ENCODE results near the gene CDH13.

GRCh38 chr16:83305092-83305491 is 678.3 kb downstream of the CDH13 start:
- TF ChIP-seq, protein P1, sequence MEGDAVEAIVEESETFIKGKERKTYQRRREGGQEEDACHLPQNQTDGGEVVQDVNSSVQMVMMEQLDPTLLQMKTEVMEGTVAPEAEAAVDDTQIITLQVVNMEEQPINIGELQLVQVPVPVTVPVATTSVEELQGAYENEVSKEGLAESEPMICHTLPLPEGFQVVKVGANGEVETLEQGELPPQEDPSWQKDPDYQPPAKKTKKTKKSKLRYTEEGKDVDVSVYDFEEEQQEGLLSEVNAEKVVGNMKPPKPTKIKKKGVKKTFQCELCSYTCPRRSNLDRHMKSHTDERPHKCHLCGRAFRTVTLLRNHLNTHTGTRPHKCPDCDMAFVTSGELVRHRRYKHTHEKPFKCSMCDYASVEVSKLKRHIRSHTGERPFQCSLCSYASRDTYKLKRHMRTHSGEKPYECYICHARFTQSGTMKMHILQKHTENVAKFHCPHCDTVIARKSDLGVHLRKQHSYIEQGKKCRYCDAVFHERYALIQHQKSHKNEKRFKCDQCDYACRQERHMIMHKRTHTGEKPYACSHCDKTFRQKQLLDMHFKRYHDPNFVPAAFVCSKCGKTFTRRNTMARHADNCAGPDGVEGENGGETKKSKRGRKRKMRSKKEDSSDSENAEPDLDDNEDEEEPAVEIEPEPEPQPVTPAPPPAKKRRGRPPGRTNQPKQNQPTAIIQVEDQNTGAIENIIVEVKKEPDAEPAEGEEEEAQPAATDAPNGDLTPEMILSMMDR (IDR thresholded peaks at IDR 0.05; ENCODE audit: control extremely low read depth in 1 of 3, insufficient read depth in 1 of 3, low read depth in 1 of 3, low read length in 3 of 3): no peak
- no peak for TF ChIP-seq POLR2AphosphoS5 (IDR thresholded peaks at IDR 0.05; ENCODE audit: low read depth, low read length)
- no peak for TF ChIP-seq TEAD4 (IDR thresholded peaks at IDR 0.05; ENCODE audit: low read depth, low read length)
- no peak for TF ChIP-seq SRF (IDR thresholded peaks at IDR 0.05; ENCODE audit: low read depth, low read length)
- no peak for TF ChIP-seq CREB1 (IDR thresholded peaks at IDR 0.05)
- no peak for TF ChIP-seq CHD2 (IDR thresholded peaks at IDR 0.05; ENCODE audit: low read length)
- TF ChIP-seq EZH2 (IDR thresholded peaks at IDR 0.05; ENCODE audit: low read depth, low read length, severe bottlenecking): no peak
- TF ChIP-seq RBBP5 (IDR thresholded peaks at IDR 0.05; ENCODE audit: borderline replicate concordance, low read depth, low read length): no peak
- TF ChIP-seq FOSL1 (IDR thresholded peaks at IDR 0.05; ENCODE audit: insufficient read depth, low read depth, low read length): no peak
- no peak for TF ChIP-seq YY1 (IDR thresholded peaks at IDR 0.05; ENCODE audit: low read depth, low read length)
- TF ChIP-seq USF2 (IDR thresholded peaks at IDR 0.05; ENCODE audit: low read length): no peak
- no peak for TF ChIP-seq JUND (IDR thresholded peaks at IDR 0.05; ENCODE audit: low read length)
